ENCODE results near the gene KLHDC4.
"Not testable (repeated sequence)": the region's sequence is repeated elsewhere in the genome, so short reads cannot be mapped to it uniquely, and the experiment has no call there.

KLHDC4 gene

GRCh38 chr16:87722590-87723225 is 43.1 kb downstream of the KLHDC4 start:
- in situ Hi-C loops (cut with MboI; ENCODE audit: low pct_unique_long_range_greater_than_20kb, low sequenced_read_pairs, unreplicated experiment), result no loop called here
- DNase-seq (ENCODE audit: low spot score), result no peak
- no peak for TF ChIP-seq CTCF (IDR thresholded peaks at IDR 0.05; ENCODE audit: extremely low read depth, insufficient read depth, missing control alignments)

- no peak for DNase-seq (ENCODE audit: low spot score)
- no peak for TF ChIP-seq CTCF (IDR thresholded peaks at IDR 0.05; ENCODE audit: extremely low read depth, insufficient read depth, missing control alignments)
- in situ Hi-C loops (cut with MboI; ENCODE audit: low pct_unique_long_range_greater_than_20kb, low sequenced_read_pairs, unreplicated experiment), result no loop called here
Measured at GRCh38 chr16:87721622-87722585, 43.9 kb downstream of the KLHDC4 start.

- no peak for TF ChIP-seq CTCF (IDR thresholded peaks at IDR 0.05; ENCODE audit: extremely low read depth, insufficient read depth, missing control alignments)
- DNase-seq (ENCODE audit: low spot score), result no peak
- in situ Hi-C loops (cut with MboI; ENCODE audit: low pct_unique_long_range_greater_than_20kb, low sequenced_read_pairs, unreplicated experiment), result no loop called here
Measured at GRCh38 chr16:87720446-87720845, 45.3 kb downstream of the KLHDC4 start.

GRCh38 chr16:87718831-87719230 is 47.0 kb downstream of the KLHDC4 start:
- in situ Hi-C loops (cut with MboI; ENCODE audit: low pct_unique_long_range_greater_than_20kb, low sequenced_read_pairs, unreplicated experiment), result not testable (repeated sequence)

GRCh38 chr16:87715658-87716057 is 50.1 kb downstream of the KLHDC4 start:
- TF ChIP-seq CTCF (IDR thresholded peaks at IDR 0.05; ENCODE audit: extremely low read depth, insufficient read depth, missing control alignments), result no peak
- no peak for DNase-seq (ENCODE audit: low spot score)
- in situ Hi-C loops (cut with MboI; ENCODE audit: low pct_unique_long_range_greater_than_20kb, low sequenced_read_pairs, unreplicated experiment), result no loop called here

More at GRCh38 chr16:87718831-87719230, 47.0 kb downstream of the KLHDC4 start:
- DNase-seq (ENCODE audit: low spot score), result not testable (repeated sequence)

- in situ Hi-C loops (cut with MboI; ENCODE audit: low pct_unique_long_range_greater_than_20kb, low sequenced_read_pairs, unreplicated experiment), result no loop called here
- no peak for DNase-seq (ENCODE audit: low spot score)
- no peak for TF ChIP-seq CTCF (IDR thresholded peaks at IDR 0.05; ENCODE audit: extremely low read depth, insufficient read depth, missing control alignments)
Measured at GRCh38 chr16:87715231-87715630, 50.6 kb downstream of the KLHDC4 start.
